GM18498 (cell line): ENCODE data around the gene STOML2.
"Not testable (repeated sequence)": the region's sequence is repeated elsewhere in the genome, so short reads cannot be mapped to it uniquely, and the experiment has no call there.

Experiments used
- ATAC-seq: cut with Tn5 transposase; IDR thresholded peaks from one replicate; pipeline ENCODE4 v1.9.1; 2021; ENCODE audit warnings: mild to moderate bottlenecking, moderate library complexity; ENCODE audit not compliant: unreplicated experiment

STOML2 gene, protein sequence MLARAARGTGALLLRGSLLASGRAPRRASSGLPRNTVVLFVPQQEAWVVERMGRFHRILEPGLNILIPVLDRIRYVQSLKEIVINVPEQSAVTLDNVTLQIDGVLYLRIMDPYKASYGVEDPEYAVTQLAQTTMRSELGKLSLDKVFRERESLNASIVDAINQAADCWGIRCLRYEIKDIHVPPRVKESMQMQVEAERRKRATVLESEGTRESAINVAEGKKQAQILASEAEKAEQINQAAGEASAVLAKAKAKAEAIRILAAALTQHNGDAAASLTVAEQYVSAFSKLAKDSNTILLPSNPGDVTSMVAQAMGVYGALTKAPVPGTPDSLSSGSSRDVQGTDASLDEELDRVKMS

DNA sequence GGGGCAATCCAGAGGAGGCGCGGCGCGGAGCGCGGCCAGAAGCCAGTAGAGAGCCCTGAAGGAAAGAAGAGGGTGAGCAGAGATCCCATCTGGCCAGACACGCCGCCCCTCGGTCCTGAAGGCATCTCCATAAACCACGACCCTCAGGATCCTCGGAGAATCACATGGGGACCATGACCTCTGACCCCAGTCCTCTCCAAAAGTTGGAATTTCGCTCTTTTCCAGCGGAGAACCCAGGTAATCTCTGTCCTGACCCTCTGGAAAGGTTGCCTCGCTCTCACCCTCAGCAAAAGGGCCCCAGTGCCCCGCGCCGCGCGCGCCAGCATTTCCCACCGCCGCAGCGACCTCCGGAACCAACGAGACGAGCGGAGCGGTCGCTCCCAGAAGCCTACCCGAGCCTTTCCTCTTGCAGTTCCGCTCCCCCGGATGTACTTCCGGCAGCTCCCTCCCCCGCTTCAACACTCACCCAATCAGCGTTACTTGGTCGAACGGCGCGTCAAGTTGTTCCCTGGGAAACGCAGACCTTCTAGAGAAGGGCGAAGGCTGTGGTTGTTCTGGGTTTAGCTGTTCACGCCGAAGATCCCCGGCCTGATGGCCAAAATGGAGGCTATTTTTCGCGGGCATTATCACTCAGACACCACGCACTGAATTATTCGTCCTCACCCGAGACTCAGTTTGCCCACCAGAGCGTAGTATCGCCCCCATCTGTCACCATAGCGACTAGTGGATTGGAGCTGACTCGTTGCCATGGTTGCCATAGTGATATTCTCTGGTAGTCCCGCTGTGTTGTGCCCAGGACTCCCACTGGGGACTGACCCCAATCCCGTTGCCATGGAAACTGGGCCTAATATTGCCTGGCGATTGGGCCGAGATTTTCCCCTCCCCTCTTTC lies at the start of gene STOML2:
TSS of gene STOML2 (minus strand) at position 363 of the 891 bp plus-strand sequence. CDS start at position 326, 37 bp downstream.
- ATAC-seq, result peak; percentile 93

DNA sequence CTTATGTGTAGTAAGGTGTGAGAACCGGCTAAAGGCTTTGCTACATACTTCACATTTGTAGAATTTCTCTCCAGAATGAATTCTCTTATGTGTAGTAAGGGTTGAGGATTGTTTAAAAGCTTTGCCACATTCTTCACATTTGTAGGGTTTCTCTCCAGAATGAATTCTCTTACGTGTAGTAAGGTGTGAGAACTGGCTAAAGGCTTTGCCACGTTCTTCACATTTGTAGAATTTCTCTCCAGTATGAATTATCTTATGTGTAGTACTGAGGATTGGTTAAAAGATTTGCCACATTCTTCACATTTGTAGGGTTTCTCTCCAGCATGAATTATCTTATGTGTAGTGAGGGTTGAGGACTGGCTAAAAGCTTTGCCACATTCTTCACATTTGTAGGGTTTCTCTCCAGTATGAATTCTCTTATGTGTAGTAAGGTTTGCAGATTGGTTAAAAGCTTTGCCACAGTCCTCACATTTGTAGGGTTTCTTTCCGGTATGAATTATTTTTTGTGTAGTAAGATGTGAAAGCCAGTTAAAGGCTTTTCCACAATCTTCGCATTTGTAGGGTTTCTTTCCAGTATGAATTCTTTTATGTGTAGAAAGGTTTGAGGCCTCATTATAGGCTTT lies 45.1 kb upstream of the STOML2 start:
- ATAC-seq, result not testable (repeated sequence)

DNA sequence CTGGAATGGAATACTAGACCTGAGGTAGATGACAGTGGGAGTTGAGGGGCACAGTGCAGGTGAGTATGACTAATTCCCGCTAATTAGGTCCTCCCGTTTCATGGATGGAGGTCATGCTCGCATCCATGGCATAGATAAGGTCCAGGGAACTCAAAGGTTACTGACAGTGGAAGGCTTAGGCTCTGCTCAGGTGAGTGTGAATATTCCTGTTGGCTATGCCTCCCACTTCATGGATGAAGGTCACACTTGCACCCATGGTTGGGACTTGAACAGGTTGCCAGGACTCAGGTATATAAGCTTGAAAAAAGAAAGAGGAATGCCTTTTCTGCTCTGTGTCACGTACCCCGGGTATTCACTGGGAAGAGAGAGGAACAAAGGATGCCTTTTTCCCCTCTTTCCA lies 39.1 kb upstream of the STOML2 start:
- ATAC-seq, result no peak

DNA sequence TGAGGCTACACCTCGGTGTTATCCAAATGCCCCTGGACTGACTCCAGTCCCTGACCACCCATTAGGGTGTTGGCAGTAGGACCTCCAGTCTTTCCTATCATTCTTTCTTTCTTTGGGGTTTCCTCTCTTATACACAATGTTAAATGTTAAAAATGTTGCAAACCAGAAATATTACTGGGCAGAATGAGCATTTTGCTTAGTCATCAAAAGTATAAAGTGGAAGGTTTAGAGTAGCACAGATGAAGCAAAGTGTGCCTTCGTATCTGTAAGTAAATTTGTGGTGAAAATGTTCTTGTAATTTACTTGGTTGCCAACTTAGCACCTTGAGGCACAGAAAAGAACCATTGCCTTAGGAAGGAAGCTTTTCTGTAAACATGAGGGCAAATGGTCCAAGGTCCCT lies 37.2 kb upstream of the STOML2 start:
- no peak for ATAC-seq

DNA sequence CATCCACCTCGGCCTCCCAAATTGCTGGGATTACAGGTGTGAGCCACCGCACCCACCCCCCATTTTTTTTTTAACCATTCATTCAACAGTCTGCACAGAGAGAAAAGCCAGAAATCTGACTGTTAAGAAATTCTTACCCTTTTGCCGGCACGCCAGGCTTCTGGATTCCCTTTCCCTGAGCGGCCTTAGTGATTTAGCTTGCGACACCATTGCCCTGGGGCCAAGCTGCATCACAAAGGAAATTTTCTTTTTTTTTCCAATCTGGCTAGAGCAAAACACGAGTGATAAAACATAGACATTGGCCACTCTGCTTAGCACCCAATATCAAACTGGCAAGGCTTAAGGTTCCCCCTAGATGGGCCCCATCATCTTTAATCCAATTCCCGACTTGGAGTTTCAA lies 33.9 kb upstream of the STOML2 start:
- ATAC-seq, result no peak

DNA sequence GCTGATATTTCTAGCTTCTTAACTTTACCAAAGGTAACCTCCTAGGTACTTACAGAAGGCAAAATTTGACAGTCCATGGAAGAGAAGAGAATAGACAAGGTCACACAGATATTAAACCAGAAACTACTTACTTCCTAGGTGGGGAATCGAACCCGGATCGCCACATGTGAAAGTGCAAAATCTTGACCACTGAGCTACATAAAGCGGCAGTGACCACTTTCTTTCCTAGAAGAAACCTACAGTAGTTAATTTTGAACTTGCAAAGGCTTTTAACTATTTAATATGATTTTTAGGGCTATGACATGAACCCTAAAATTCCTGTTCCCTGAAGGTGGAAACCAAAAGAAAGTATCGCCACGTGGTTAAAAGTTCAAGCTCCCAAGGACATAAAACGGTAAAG lies 33.1 kb upstream of the STOML2 start:
- no peak for ATAC-seq

DNA sequence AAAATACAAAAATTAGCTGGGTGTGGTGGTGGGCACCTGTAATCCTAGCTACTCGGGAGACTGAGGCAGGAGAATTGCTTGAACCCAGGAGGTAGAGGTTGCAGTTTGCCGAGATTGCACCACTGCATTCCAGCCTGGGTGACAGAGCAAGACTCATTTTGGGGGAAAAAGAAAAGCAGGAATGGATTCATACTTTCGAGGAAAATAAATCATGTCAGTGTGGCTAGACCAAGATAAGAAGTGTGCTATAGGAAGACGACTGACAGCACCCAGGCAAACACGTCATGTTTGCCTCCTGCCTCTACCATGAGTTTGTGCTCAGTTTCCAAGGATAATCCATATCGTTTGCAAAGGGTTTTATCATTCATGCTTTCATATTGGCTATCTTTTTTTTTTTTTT lies 32.0 kb upstream of the STOML2 start:
- ATAC-seq, result no peak

DNA sequence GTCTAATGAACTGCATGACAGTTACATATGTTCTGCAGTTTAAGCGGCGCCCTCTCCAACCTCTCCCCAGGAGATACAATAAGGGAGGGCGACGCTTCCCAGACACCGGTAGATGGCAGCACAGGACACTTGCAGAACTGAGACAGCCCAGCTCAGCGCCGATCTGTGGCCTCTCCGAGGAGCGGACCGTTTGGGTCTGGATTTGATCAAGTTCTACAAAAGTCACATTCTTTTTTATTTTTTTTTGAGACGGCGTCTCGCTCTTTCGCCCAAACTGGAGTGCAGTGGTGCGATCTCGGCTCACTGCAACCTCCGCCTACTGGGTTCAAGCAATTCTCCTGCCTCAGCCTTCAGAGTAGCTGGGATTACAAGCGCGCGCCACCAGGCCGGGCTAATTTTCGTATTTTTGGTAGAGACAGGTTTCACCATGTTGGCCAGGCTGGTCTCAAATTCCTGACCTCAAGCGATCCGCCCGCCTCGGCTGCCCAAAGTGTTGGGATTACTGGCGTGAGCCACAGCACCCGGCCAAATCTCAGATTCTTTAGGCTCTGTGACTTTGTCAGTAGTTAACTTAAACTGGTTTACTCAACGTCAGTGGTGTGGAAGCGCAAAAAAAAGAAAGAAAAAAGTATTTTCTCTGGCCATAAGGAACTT lies 14.1 kb upstream of the STOML2 start:
- peak; percentile 47 for ATAC-seq

DNA sequence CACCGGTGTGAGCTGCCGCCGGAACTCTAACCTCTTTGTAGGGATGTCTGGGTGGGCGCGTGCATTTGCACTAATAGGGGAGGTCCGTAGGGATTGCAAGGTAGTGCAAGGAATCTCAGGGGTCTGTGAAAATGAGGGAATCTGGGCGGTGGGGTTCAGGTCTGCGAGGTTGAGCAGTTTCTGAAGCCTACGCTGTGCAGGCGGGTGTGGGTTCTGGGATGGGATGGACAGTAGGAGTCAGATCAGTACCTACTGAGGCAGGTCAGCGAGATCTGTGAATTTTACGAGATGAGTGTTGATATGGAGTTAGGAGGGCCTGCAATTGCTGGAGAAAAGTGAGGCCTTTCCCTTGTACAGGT lies 13.6 kb upstream of the STOML2 start:
- no peak for ATAC-seq

DNA sequence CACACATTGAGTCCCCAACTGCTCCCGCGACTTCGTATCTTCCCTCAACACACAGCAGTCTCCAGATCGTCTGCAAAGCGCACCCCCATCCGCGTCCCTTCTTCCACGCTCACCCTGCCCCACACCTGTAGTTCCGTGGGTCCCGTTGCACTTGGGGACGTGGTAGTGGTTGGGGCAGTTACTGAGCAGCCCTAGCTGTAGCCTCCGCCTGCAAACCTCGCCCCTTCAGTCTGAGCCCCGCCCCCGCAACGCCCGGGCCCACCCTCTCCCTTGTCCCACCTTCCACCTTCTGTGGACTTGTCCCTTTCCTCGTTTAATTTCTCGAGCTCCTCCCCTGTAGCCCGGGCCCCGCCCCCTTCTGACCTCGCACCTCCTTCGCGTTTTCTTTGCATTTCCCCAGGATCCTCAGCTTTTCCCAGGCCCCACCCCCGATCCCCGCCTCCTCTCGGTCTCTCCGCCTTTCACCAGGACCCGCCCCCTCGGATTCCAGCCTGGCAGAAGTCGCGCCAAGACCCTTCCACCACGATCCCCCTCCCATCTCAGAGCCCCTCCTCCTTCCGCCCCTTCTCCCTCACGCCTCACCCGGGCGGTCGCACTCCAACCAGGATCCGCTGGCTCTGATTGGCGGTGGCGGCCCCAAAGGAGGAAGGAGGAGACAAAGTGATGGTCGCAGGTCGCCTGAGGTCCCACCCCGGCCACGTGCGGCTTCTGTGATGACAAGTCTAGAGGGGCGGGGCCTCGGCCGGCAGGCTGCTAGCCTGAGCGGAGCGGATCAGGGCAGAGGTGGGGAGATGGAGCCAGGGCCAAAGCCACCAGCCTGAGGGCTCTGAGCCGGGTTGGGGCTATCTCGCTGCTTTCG lies 13.0 kb upstream of the STOML2 start, which contains the start of gene ATOSB:
TSS of gene ATOSB (minus strand) at position 183 of the 859 bp plus-strand sequence. CDS start 7,588 bp downstream, outside the sequence.
- ATAC-seq, result peak; percentile 69

DNA sequence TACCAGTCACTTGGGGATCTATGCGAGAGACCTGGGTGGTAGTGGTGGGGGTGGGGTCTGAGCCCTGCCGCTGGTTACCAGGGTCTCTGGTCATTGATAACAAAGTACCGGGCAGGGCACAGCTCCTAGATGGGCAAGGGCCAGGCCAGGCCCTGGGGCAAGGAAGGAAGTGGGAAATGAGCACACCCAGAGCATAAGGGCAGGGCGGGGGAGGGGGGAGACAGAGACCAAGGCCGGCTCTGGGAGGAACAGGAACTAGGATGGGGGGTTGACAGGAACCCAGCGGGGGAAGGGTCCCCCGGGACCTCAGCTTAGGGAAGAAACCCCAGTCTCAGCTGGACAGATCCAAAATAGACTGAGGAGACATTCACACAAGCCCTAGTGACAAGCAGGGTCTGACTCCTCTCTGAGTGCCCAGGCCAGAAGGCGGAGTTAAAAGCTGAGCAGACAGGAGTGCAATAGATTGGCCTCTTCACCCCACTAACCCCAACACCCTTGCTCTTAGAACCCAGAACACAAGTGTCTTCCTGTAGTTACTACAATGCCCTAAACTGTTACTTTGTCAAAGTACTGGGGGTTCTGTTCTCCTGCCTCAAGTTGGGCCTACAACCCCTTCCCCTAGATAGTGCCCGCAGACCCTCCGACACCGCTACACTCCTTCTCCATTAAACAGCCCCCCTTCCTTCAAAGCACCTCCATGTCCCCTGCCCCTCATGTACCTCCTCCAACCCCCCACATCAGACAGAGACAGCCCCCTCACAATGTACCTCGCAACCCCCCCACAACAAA lies 12.1 kb upstream of the STOML2 start:
- ATAC-seq, result no peak

DNA sequence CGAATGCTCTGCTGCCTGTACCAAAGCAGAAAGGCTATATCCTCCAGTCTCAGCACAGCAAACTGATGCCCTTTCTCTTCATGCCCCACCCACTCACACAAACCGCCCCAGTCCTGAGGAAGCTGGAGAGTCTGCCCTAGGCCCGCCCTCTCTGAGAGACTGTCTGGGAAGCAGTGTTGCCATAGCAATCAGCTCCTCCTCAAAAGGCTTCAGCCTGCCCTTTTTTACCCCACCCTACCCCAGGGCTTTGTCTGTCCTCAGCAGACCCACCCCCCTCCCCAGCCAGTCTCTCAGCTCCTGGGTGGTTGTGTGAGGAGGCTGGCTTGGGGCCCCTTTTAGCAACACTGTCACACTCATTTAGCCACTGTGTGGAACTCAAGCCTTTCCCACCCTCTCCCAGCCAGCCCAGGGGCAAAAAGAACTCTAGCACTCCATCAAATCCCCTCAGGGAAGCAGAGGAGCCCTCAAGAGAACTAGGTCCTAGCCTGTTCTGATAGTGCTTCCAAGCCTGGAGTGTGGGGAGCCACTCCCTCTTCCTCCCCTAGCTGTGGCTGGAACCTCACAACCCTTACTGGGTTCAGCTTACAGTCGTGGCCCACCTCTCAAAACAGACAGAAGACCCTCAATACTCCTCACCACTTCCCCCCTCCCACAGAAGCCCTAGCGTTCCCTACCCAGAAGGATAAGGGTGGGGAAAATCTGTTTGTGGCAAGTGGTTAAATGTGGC lies 11.3 kb upstream of the STOML2 start:
- ATAC-seq, result no peak

DNA sequence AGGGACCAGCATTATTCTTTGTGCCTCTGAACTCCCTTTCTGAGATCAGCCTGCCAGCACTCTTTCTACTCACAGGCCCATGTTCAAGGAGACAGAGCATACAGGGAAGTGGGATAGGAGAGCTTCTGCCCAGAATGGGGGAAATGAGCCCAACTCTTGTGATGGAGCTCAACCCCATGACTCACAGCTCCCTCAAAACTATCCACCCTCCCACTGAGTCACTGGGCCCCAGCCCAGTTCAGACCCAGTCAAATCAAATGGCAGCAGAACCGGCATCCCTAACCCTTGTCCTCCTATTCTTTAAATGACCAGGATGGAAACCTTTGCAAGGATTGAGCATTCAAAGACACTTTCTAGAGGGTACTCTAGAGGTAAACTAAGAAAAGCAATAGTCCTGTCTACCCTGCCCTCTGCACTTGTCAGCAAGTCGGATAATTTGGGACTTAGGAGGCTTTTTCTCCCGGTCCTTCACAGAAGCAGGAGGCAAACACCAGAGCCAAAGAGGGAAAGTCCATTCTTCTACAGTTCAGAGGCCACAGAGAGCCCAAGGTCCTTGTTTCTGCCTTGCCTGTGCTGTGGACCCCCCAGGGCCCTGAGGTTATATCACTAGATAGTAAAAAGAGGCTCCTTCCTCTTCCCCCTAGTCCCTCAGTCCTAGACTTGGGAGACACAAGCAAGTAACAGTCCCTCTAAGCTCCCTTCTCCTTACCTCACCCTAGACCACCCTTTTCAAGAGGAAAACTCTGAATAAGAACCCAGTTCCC lies 9.5 kb upstream of the STOML2 start:
- no peak for ATAC-seq

DNA sequence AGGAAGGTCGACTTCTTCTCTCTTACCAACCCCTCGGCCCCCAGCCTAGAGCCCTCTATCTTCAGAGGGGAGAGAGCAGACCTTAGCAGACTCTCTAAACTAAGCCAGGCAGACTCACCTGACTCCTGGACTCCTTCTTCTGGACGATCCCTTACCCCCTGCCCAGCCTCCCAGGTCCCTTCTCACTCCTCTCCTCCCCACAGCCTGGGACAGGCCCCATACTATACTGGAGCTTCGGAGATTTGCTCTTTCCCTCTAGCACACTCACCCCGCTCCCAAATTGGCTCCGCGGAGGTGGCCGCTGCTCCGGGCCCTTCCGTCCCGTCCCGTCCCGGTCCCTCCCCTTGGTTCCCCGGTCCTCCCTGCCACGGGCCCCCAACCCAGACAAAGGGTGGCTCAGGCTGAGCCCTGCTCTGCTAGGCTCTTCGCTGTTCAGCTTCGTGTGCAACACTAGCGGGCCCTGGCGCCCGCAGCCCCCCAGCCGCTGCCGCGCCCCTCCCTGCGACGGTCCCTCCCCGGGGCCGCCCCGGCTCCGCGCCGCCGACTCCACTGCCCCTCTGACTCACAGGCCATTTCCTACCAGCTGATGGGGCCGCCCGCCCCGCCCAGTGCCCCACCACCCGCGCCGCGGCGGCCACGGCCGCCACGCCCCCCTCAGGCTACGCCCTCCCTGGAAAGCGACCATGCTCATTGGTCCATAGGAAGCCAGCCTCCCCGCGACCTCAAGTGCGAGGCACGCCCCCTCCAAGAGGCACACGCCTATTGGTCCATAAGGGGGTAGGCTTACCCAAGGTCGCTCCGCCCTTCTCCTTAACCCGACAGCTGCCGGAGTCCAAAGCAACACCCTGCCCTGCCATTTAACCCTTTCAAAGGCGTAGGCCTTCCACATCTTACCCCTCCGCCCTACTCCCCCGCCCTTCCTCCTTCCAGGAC lies 8.3 kb upstream of the STOML2 start:
- peak; percentile 74 for ATAC-seq

DNA sequence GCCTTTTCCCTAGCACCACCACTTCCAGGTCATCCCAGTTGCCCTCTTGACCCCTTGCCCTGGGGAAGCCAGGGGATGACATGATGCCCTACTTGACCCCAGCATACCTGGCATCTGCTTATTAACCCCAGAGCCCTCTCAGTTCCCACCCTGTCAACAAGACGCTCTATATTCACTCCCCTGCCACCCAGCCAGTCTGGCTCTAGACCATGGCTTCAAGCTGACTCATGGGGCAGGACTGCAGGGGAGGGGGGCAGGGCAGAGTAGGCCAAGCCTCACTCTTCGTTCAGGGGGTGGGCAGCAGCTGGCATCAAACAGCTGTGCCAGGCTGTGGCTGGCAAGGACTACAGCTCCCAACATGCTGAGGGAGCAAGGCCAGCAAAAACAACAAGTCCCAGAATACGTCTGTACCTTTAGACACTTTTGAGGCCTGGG lies 7.4 kb upstream of the STOML2 start:
- no peak for ATAC-seq

DNA sequence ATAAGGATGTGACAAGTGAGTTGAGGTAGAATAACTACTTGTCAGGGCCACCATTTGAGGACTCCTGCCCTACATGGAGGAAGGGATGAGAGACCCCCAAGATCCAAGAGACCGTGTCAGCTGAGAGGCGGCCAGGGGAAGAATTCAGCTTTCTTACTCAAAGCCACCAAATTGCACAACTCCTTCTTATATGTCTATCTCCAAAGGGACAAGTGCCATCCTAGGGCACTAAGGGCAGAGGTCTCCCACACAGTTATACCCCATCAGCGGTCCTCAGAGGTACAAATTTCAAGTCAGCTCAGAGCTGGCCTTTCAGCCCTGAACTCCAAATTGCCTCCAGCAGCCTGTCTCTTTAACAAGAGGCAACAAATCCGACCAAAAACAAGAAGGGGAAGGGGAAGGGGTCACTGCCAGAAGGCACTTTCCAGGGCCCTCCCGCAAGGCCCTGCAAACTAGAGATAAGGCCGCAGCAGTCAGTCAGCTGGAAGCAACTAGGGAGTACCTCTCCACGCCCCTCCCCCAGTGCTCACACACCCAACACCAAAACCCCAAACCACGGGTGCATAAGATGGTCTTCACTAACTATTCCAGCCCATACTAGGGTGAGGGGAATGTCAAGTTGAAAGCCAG lies 6.1 kb upstream of the STOML2 start:
- no peak for ATAC-seq
